Measurements from ENCODE around the gene PRDM5. TPM values are rescaled to one million over a fixed set of nuclear protein-coding genes. Genes with fewer than 3 reads are reported as not detected.
A peak's percentile ranks its signal among the peaks of the same experiment; 100 is the strongest.

Gene PRDM5
- total RNA-seq, 3 donors from 2014 or later (not counting 1 experiment from before 2014, with no cell fraction given) = not detected

DNA sequence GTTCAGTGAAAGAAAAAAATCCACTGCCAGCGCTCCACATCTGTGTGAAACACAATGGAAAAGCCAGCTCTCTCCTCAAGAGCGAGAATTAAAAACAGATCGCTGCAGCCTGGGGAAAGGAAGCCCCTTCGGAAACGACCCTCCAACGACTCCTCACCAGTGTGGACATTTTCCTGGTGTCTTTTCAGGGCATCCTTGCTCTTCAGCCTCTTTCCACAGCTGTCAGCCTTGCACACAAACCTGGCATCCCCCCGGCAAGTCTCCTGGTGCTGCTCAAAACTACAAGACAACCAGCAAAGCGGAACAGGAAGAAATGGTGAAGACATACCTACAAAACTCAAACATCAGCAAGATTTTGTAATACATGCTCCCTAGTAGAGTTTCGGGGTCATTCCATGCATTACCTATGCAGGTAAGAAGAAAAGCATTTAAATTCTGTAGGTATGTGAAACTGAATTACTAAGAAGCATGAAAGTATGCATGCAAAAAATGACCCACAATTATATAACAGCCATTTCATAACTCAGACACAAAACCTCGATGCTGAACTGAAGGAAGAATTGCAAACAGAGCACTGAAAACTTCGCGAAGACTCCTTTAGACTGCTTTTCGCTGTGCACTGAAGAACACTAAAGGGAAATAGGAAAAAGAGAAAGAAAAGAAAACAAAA is 106.1 kb downstream of the PRDM5 start:
- DNase-seq (no peak), ATAC-seq (no peak)
- no peaks in the 10 kb centered on the region for H3K36me3 Mint-ChIP-seq
- TF ChIP-seq, protein P1, sequence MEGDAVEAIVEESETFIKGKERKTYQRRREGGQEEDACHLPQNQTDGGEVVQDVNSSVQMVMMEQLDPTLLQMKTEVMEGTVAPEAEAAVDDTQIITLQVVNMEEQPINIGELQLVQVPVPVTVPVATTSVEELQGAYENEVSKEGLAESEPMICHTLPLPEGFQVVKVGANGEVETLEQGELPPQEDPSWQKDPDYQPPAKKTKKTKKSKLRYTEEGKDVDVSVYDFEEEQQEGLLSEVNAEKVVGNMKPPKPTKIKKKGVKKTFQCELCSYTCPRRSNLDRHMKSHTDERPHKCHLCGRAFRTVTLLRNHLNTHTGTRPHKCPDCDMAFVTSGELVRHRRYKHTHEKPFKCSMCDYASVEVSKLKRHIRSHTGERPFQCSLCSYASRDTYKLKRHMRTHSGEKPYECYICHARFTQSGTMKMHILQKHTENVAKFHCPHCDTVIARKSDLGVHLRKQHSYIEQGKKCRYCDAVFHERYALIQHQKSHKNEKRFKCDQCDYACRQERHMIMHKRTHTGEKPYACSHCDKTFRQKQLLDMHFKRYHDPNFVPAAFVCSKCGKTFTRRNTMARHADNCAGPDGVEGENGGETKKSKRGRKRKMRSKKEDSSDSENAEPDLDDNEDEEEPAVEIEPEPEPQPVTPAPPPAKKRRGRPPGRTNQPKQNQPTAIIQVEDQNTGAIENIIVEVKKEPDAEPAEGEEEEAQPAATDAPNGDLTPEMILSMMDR (IDR thresholded peaks at IDR 0.05) = no peak
- H3K4me3 ChIP-seq (ENCODE audit: low read length) = no peak overlapping the region
- no peak overlapping the region for H3K27ac ChIP-seq (ENCODE audit: low read length)
- H3K27me3 ChIP-seq (ENCODE audit: control insufficient read depth, insufficient read depth, low read length) = no peaks in the 10 kb centered on the region
- intact Hi-C loops (cut with micrococcal nuclease) = no loop called here
- H3K4me1 Mint-ChIP-seq = no peaks in the 10 kb centered on the region
- WGBS (ENCODE audit: insufficient coverage) = 86% methylated on average over 12 of the region's 13 CpGs
- H3K27me3 Mint-ChIP-seq (ENCODE audit: low read depth in 2 of 2) = peaks cover 0 to 3% of the 10 kb centered on the region in 2 donors
- H3K9me3 Mint-ChIP-seq = no peaks in the 10 kb centered on the region
- no peaks in the 10 kb centered on the region for H3K36me3 ChIP-seq (ENCODE audit: control insufficient read depth, insufficient read depth, low read length)
- H3K4me1 ChIP-seq (ENCODE audit: control insufficient read depth, insufficient read depth, low read length) = no peaks in the 10 kb centered on the region
- H3K27ac Mint-ChIP-seq = no peak overlapping the region
- peak overlapping the region; percentile 32 for H3K4me3 Mint-ChIP-seq
- H3K9me3 ChIP-seq (ENCODE audit: control insufficient read depth, insufficient read depth, low read length) = no peaks in the 10 kb centered on the region

DNA sequence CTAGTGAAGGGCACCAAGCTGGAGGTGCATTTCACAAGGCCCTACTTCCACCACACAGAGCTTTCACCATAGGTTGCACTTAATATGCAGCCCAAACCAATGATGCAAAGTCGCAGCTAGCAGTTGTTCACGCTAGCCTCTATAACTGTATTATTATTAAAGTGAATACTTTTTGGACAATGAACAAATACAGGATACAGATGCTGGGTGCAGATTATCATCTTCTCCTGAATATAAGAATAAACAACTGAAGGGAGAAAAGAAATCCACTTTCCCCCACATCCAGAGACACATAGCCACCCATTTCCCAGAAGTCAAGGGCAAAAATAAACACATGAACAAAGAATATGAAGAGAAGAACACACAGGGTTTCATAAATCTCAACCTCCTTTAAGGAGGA is 107.2 kb downstream of the PRDM5 start:
- Mint-ChIP-seq H3K27ac (no peak overlapping the region), H3K9me3 (no peaks in the 10 kb centered on the region), H3K36me3 (no peaks in the 10 kb centered on the region), H3K27me3 (ENCODE audit: low read depth in 2 of 2) (peaks cover 0 to 3% of the 10 kb centered on the region in 2 donors), H3K4me1 (no peaks in the 10 kb centered on the region), H3K4me3 (no peak overlapping the region)
- no peak overlapping the region for H3K27ac ChIP-seq (ENCODE audit: low read length)
- no peak overlapping the region for H3K4me3 ChIP-seq (ENCODE audit: low read length)
- H3K9me3 ChIP-seq (ENCODE audit: control insufficient read depth, insufficient read depth, low read length) = no peaks in the 10 kb centered on the region
- H3K36me3 ChIP-seq (ENCODE audit: control insufficient read depth, insufficient read depth, low read length) = no peaks in the 10 kb centered on the region
- H3K27me3 ChIP-seq (ENCODE audit: control insufficient read depth, insufficient read depth, low read length) = no peaks in the 10 kb centered on the region
- no peaks in the 10 kb centered on the region for H3K4me1 ChIP-seq (ENCODE audit: control insufficient read depth, insufficient read depth, low read length)
- TF ChIP-seq, protein P1 (IDR thresholded peaks at IDR 0.05) = no peak
- no peak for DNase-seq
- intact Hi-C loops (cut with micrococcal nuclease) = no loop called here
- no peak for ATAC-seq
- 100% methylated on average over 1 of the region's 2 CpGs for WGBS (ENCODE audit: insufficient coverage)

DNA sequence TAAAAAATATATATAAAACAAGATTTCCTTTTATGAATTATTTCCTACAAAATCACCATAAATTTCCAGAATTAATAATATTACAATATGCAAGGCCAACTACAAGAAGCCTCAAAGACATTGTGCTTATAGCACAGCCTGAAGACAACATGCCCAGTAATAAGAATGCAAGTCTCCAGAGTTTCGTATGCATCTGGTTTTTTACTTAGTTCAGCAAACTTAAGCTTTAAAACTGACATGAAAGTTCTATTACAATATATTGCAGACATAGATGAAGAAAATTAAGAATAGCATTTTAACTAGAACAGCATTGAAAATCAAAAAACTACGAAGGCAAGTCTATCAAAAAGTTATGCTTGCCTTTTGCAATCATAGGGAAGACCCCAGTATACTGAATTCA is 107.6 kb downstream of the PRDM5 start:
- ATAC-seq = no peak
- Histone ChIP-seq H3K4me3 (ENCODE audit: low read length) (no peak overlapping the region), H3K4me1 (ENCODE audit: control insufficient read depth, insufficient read depth, low read length) (no peaks in the 10 kb centered on the region), H3K27me3 (ENCODE audit: control insufficient read depth, insufficient read depth, low read length) (no peaks in the 10 kb centered on the region), H3K36me3 (ENCODE audit: control insufficient read depth, insufficient read depth, low read length) (no peaks in the 10 kb centered on the region), H3K9me3 (ENCODE audit: control insufficient read depth, insufficient read depth, low read length) (no peaks in the 10 kb centered on the region), H3K27ac (ENCODE audit: low read length) (no peak overlapping the region)
- TF ChIP-seq, protein P1 (IDR thresholded peaks at IDR 0.05) = no peak
- DNase-seq = no peak
- H3K4me1 Mint-ChIP-seq = no peaks in the 10 kb centered on the region
- H3K27ac Mint-ChIP-seq = no peak overlapping the region
- H3K36me3 Mint-ChIP-seq = no peaks in the 10 kb centered on the region
- intact Hi-C loops (cut with micrococcal nuclease) = no loop called here
- peaks cover 0 to 3% of the 10 kb centered on the region in 2 donors for H3K27me3 Mint-ChIP-seq (ENCODE audit: low read depth in 2 of 2)
- 96% methylated on average over 2 of the region's 2 CpGs for WGBS (ENCODE audit: insufficient coverage)
- H3K9me3 Mint-ChIP-seq = no peaks in the 10 kb centered on the region
- H3K4me3 Mint-ChIP-seq = no peak overlapping the region

DNA sequence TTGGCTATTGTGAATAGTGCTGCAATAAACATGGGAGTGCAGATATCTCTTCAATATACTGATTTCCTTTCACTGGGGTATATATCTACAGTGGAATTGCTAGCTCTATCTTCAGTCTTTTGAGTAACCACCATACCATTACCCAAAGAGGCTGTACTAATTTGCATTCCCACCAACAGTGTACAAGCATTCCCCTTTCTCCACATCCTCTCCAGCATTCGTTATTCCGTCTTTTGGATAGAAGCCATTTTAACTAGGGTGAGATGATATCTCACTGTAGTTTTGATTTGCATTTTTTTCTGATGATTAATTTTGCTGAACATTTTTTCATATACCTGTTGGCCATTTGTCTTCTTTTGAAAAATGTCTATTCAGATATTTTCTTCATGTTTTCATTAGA is 110.3 kb downstream of the PRDM5 start:
- Mint-ChIP-seq H3K27me3 (ENCODE audit: low read depth in 2 of 2) (peaks cover 0 to 3% of the 10 kb centered on the region in 2 donors), H3K36me3 (no peaks in the 10 kb centered on the region), H3K4me3 (no peak overlapping the region), H3K4me1 (no peaks in the 10 kb centered on the region), H3K9me3 (peaks cover 4% of the 10 kb centered on the region in 2 donors), H3K27ac (no peak overlapping the region)
- Histone ChIP-seq H3K9me3 (ENCODE audit: control insufficient read depth, insufficient read depth, low read length) (no peaks in the 10 kb centered on the region), H3K4me3 (ENCODE audit: low read length) (no peak overlapping the region), H3K27me3 (ENCODE audit: control insufficient read depth, insufficient read depth, low read length) (no peaks in the 10 kb centered on the region), H3K36me3 (ENCODE audit: control insufficient read depth, insufficient read depth, low read length) (no peaks in the 10 kb centered on the region), H3K27ac (ENCODE audit: low read length) (no peak overlapping the region), H3K4me1 (ENCODE audit: control insufficient read depth, insufficient read depth, low read length) (no peaks in the 10 kb centered on the region)
- ATAC-seq = no peak
- no peak for DNase-seq
- WGBS (ENCODE audit: insufficient coverage) = no CpG with 5 or more reads among the region's 2 CpGs
- intact Hi-C loops (cut with micrococcal nuclease) = no loop called here
- TF ChIP-seq, protein P1 (IDR thresholded peaks at IDR 0.05) = no peak

Measured in natural killer cell (primary cell).